T follicular helper cell (primary cell): ENCODE measurements around the gene JAK1.
"Not testable (repeated sequence)": the region's sequence is repeated elsewhere in the genome, so short reads cannot be mapped to it uniquely, and the experiment has no call there.

ENCODE experiments used
- DNase-seq: peaks from one replicate; pipeline ENCODE4 v3.0.0-alpha.2; 2020; ENCODE audit warnings: low read depth

The JAK1 gene

GRCh38 chr1:64839732-64840405 lies 126.5 kb downstream of the JAK1 start:
- DNase-seq: no peak

- no peak for DNase-seq
These were observed 127.1 kb downstream of the JAK1 start for GRCh38 chr1:64839261-64839660.

GRCh38 chr1:64838486-64838885 lies 127.9 kb downstream of the JAK1 start:
- DNase-seq: no peak

GRCh38 chr1:64836802-64837201 lies 129.5 kb downstream of the JAK1 start:
- DNase-seq: no peak

- no peak for DNase-seq
These were observed 131.6 kb downstream of the JAK1 start for GRCh38 chr1:64834734-64835133.

GRCh38 chr1:64830030-64830651 lies 136.2 kb downstream of the JAK1 start:
- DNase-seq: no peak

GRCh38 chr1:64829411-64830029 lies 136.8 kb downstream of the JAK1 start:
- no peak for DNase-seq

GRCh38 chr1:64828829-64829228 lies 137.5 kb downstream of the JAK1 start:
- no peak for DNase-seq

GRCh38 chr1:64826991-64827390 lies 139.4 kb downstream of the JAK1 start:
- no peak for DNase-seq

GRCh38 chr1:64823691-64824476 lies 142.5 kb downstream of the JAK1 start:
- DNase-seq: peak; percentile 47

- DNase-seq: no peak
These were observed 143.7 kb downstream of the JAK1 start for GRCh38 chr1:64822621-64823020.

GRCh38 chr1:64820572-64820971 lies 145.8 kb downstream of the JAK1 start:
- not testable (repeated sequence) for DNase-seq

GRCh38 chr1:64817364-64817763 lies 149.0 kb downstream of the JAK1 start:
- not testable (repeated sequence) for DNase-seq

- no peak for DNase-seq
These were observed 151.9 kb downstream of the JAK1 start for GRCh38 chr1:64814427-64814826.

GRCh38 chr1:64811131-64811530 lies 155.2 kb downstream of the JAK1 start:
- DNase-seq: no peak

- no peak for DNase-seq
These were observed 156.3 kb downstream of the JAK1 start for GRCh38 chr1:64810001-64810400.

- no peak for DNase-seq
These were observed 157.0 kb downstream of the JAK1 start for GRCh38 chr1:64809309-64809708.

- no peak for DNase-seq
These were observed 164.4 kb downstream of the JAK1 start for GRCh38 chr1:64801851-64802523.

- no peak for DNase-seq
These were observed 167.5 kb downstream of the JAK1 start for GRCh38 chr1:64798872-64799271.

GRCh38 chr1:64790832-64791487 lies 175.4 kb downstream of the JAK1 start:
- no peak for DNase-seq
